GM19025 (cell line): ENCODE measurements around the gene CHST11.

Experiments used
- ATAC-seq: cut with Tn5 transposase; IDR thresholded peaks from one replicate; pipeline ENCODE4 v1.9.1; 2021; ENCODE audit warnings: mild to moderate bottlenecking, low read depth, moderate library complexity; ENCODE audit not compliant: unreplicated experiment

CHST11 gene

GRCh38 chr12:104478396-104479122 lies 21.8 kb downstream of the CHST11 start:
- ATAC-seq: peak; percentile 88

GRCh38 chr12:104479123-104479662 lies 22.4 kb downstream of the CHST11 start:
- no peak for ATAC-seq

GRCh38 chr12:104480012-104480411 lies 23.3 kb downstream of the CHST11 start:
- ATAC-seq: no peak

DNA sequence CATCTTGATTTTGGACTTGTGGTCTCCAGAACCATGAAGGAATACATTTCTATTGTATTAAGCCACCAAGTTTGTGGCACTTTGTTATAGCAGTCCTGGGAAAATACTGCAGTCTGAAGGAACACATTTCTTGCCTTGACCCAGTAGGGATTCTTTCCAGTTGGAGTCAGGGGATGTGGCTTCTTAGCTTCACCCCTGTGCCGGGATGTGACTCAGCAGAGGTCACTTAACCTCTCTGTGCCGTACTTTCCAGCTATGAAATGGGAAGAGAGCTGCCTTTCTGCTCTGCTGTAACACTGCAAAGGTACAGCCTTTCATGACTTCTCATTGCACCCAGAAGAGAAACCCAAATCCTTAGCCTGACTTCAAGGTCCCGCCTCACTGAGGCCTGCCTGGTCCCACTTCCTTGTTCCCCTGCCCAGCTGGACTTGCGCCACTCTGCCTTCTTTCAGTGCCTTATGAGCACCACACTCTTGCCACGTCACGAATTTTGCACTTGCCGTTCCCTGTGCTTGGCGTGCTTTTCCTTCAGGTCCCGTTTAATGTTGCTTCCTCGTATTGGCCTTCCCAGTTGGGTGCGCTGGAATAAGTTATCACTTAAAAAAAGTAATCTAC lies 24.2 kb downstream of the CHST11 start:
- ATAC-seq: no peak

GRCh38 chr12:104482113-104482512 lies 25.4 kb downstream of the CHST11 start:
- no peak for ATAC-seq

DNA sequence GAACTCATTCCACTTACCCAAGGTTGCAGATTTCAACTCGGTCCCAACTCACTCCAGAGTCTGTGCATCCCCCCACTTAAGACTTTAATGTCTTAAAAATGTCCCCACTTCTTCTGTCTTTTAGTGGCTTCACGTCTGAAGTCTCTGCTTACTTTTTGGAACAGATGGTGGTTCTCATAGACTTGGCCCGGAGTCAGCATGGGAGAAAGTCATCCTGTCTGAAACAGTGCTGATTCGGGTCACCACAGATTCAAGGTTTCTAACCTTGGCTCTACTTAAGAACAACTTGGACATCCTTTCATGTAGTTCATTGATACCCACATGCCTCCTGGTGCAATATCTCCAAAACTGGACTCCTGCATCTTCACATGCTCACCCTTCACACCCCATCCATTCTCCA lies 26.0 kb downstream of the CHST11 start:
- ATAC-seq: no peak

GRCh38 chr12:104484079-104484478 lies 27.3 kb downstream of the CHST11 start:
- ATAC-seq: no peak

- no peak for ATAC-seq
Measured at GRCh38 chr12:104485651-104486362, 29.1 kb downstream of the CHST11 start.

- no peak for ATAC-seq
Measured at GRCh38 chr12:104486363-104486750, 29.6 kb downstream of the CHST11 start.

DNA sequence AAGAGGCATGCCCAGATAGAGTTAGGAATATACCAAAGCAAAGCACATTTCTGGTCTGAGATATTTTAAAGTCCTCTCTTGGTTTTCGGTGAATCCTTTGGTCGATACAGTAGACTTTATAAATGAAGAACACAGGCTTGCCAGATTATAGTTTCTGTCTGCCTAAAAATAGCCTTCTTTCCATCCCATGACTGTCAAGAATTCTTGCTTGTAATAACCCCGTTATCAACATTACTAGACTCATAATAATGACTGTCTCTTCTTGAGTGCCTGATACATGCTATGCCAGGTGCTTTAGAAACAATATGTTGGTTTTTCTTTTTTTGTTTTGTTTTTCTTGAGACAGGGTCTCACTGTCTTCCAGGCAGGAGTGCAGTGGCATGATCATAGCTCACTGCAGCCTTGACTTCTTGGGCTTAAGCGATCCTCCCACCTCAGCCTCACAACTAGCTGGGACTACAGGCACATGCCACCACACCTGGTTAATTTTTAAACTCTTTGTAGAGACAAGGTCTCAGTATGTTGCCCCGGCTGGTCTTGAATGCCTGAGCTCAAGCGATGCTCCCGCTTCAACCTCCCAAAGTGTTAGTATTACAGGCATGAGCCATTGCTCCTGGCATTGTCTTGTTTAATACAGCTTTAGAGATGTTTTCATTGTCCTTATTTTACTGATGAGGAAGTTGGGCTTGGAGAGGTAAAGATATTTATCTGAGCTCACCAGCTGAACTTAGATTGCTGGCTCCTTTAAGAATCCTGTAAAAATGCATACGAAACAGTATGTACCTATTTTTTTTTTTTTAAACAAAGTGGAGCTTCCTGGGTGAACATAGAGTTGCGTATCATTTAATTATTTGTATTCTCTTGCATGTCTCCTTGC lies 30.4 kb downstream of the CHST11 start:
- ATAC-seq: no peak

DNA sequence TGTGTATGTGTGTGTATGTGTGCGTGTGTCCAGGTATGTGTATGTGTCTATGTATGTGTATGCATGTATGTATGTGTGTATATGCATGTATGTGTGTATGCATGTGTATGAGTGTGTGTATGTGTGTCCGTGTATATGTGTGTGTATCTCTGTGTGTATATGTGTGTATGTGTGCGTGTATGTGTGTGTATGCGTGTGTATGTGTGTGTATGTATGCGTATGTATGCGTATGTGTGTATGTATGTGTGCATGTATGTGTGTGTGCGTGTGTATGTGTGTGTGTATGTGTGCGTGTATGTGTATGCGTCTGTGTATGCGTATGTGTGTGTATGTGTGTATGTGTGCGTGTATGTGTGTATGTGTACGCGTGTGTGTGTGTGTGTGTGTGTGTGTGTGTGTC lies 31.6 kb downstream of the CHST11 start:
- no peak for ATAC-seq

DNA sequence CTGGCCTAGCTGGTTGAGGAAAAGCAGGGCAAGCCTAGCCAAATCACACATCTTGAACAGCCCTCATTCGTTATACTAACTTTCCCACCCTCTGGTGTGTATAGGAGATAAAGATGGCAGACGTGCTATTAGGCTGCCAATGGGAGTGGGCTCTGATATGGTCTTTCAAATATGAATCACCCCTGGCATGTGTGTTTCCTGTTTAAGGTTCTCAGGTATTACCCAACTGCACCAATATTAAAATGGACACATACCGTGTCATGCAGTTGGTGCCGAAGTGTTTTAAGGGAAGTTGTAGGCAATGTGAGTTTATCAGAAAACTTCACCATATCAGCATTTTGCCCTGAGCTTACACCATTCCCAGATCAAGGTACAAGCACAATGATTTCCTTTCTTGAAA lies 33.4 kb downstream of the CHST11 start:
- ATAC-seq: no peak

DNA sequence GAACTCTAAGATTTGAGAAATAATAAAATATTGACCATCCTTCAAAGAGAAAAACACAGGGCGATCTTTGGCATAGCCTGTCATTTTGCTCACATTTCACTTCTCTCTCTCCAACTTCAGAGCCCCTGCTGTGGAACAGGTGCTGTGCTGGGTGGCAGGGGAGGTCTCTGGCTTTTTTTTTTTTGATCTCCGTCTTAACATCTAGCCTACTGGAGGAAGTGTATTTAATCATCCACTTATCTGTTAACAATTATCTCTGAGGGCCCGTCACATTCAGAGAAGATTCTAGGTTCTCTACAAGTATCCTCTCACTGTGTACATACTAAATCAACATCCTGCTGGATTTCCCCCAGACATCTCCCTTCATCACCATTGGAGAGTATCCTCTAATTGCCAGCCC lies 34.1 kb downstream of the CHST11 start:
- no peak for ATAC-seq

GRCh38 chr12:104493496-104493895 lies 36.7 kb downstream of the CHST11 start:
- ATAC-seq: no peak

GRCh38 chr12:104494137-104494792 lies 37.5 kb downstream of the CHST11 start:
- peak; percentile 36 for ATAC-seq

DNA sequence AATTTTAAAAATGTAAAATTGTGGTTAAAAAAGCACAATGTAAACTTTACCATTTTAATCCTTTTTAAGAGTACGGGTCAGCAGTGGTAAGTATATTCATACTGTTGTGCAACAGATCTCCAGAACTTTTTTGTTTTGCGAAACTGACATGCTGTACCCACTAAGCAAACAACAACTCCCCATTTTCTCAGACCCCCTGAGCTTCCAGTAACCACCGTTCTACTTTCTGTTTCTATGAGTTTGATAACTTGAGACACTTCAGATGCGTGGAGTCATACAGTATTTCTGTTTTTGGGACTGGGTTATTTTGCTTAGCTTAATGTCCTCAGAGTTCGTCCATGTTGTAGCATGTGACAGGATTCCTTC lies 38.0 kb downstream of the CHST11 start:
- ATAC-seq: no peak

GRCh38 chr12:104495786-104496185 lies 39.0 kb downstream of the CHST11 start:
- ATAC-seq: no peak

- ATAC-seq: no peak
Measured at GRCh38 chr12:104496336-104496735, 39.6 kb downstream of the CHST11 start.

DNA sequence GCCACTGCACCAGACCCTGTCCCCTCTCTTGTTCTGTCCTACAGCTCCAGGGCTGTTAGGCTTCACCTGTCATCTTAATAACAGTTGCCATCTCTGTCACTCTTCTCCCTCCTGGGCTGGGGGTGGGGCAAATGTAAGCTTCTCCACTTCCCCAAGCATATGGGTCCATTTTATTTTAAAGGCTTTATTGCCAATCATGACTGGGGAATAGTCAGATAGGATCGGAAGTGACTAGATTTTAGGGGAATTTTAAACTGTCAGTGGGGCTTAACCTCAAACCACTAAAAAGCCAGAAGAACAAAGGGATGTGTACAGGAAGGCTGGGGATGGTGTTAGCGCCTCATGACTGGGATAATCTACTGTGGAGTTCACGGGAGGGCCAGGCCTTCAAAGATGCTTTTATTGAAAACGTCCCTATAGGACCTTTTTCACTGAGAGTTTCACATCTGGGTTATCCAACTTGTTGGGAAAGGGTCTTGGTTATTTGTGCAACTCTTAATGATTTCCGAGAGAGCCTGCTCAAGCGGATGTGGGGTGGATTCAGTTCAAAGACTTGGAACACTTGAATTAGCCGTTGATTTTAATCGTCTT lies 41.6 kb downstream of the CHST11 start:
- ATAC-seq: no peak
